ENCODE results near the gene ABHD2.
"Not testable (repeated sequence)": the region's sequence is repeated elsewhere in the genome, so short reads cannot be mapped to it uniquely, and the experiment has no call there.

Gene ABHD2

GRCh38 chr15:89140595-89140994 lies 52.3 kb downstream of the ABHD2 start:
- DNase-seq, result no peak

- not testable (repeated sequence) for DNase-seq
These were observed 52.9 kb downstream of the ABHD2 start for GRCh38 chr15:89141159-89141558.

- no peak for DNase-seq
These were observed 53.6 kb downstream of the ABHD2 start for GRCh38 chr15:89141885-89142284.

GRCh38 chr15:89142423-89142822 lies 54.2 kb downstream of the ABHD2 start:
- no peak for DNase-seq

- no peak for DNase-seq
These were observed 55.4 kb downstream of the ABHD2 start for GRCh38 chr15:89143503-89144162.

- DNase-seq, result no peak
These were observed 56.2 kb downstream of the ABHD2 start for GRCh38 chr15:89144491-89144890.

- no peak for DNase-seq
These were observed 58.1 kb downstream of the ABHD2 start for GRCh38 chr15:89146366-89146765.

GRCh38 chr15:89148126-89148525 lies 59.9 kb downstream of the ABHD2 start:
- DNase-seq, result no peak

- DNase-seq, result no peak
These were observed 61.3 kb downstream of the ABHD2 start for GRCh38 chr15:89149501-89150101.

GRCh38 chr15:89150287-89150686 lies 62.0 kb downstream of the ABHD2 start:
- DNase-seq, result no peak

- no peak for DNase-seq
These were observed 62.8 kb downstream of the ABHD2 start for GRCh38 chr15:89150762-89151664.

GRCh38 chr15:89155122-89155521 lies 66.9 kb downstream of the ABHD2 start:
- no peak for DNase-seq

- no peak for DNase-seq
These were observed 67.4 kb downstream of the ABHD2 start for GRCh38 chr15:89155656-89156055.

GRCh38 chr15:89157061-89157460 lies 68.8 kb downstream of the ABHD2 start:
- DNase-seq, result no peak

- no peak for DNase-seq
These were observed 69.8 kb downstream of the ABHD2 start for GRCh38 chr15:89157918-89158564.

- no peak for DNase-seq
These were observed 73.4 kb downstream of the ABHD2 start for GRCh38 chr15:89161666-89162065.

GRCh38 chr15:89163271-89164055 lies 75.2 kb downstream of the ABHD2 start:
- DNase-seq, result no peak

- DNase-seq, result no peak
These were observed 76.5 kb downstream of the ABHD2 start for GRCh38 chr15:89164712-89165211.

- DNase-seq, result no peak
These were observed 77.4 kb downstream of the ABHD2 start for GRCh38 chr15:89165677-89166076.

GRCh38 chr15:89167267-89168176 lies 79.3 kb downstream of the ABHD2 start:
- peak; percentile 82 for DNase-seq

- DNase-seq, result no peak
These were observed 80.1 kb downstream of the ABHD2 start for GRCh38 chr15:89168316-89168833.
